Peyer's patch (tissue), 4 donors: Measurements from ENCODE around the gene PLXNB2.

Experiments
- CTCF ChIP-seq, 6 experiments: fragments of 450-650 bp in 4 of 6; fragments of 200-600 bp in 2 of 6; sonication (generic) in 1 of 6; IDR thresholded peaks; one replicate each; pipeline ENCODE4 v1.5.1; 2017 to 2019; ENCODE audit warnings: antibody characterized with exemption in 6 of 6, mild to moderate bottlenecking in 3 of 6, moderate library complexity in 1 of 6
- POLR2A ChIP-seq, 2 donors: fragments of 450-650 bp; IDR thresholded peaks; one replicate each; pipeline ENCODE4 v1.5.1; 2017; ENCODE audit warnings: antibody characterized with exemption in 2 of 2, mild to moderate bottlenecking in 2 of 2, moderate library complexity in 2 of 2

GRCh38 chr22:50243685-50244419 lies 63.6 kb downstream of the PLXNB2 start:
- no peak for TF ChIP-seq POLR2A (IDR thresholded peaks at IDR 0.05)
- no peak for TF ChIP-seq CTCF (IDR thresholded peaks at IDR 0.05)
